Activated naive CD4-positive, alpha-beta T cell treated with Interleukin-2 at 50 U/mL for 16 hours (primary cell): ENCODE measurements around the gene ZBTB24.
"Not testable (repeated sequence)": the region's sequence is repeated elsewhere in the genome, so short reads cannot be mapped to it uniquely, and the experiment has no call there.

Source experiments
- DNase-seq: peaks from one replicate; pipeline ENCODE4 v3.0.0-alpha.2; 2020

Gene ZBTB24

DNA sequence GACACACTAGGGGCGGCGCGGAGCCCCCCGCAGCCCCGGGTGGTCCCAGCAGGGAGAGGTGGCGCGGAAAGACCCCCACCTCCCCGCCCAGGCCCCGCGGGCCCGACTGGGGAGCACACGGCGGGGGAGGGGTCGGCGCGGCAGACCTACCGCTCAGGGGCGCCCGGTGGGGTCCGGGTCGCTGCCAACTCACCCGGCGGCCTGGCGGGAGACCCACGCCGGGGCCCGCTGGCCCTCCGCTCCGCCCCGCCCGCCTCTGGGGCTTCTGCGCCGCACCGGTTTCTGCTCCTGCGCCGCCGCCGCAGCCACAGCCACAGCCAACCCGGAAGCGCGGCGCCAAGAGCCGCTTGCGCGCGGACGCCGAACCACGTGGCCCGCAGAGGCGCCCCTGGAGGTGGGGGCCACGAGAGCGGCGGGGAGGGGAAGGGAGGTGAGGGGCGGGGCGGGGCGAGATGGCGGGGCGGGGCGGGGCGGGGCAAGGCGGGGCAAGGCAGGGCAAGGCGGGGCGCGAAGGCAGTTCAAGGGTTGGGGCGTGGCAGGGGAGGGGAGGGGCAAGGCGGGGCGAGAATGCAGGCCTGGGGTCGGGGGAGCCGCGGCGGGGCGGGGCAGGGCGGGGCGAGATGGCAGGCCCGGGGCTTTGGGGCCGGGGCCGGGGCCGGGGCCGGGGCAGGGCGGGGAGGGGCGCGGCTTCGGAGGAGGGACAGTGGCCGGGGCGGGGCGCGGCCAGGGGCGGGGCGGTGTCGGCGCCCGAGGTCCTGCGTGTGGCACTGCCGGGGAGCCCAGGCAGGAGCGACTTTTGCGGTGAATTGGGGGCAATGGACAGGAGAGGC, at the start of gene ZBTB24:
Gene ZBTB24 (minus strand): TSS at position 315 of the 830 bp plus-strand sequence. CDS start 1,193 bp downstream, outside the sequence.
- DNase-seq, result peak; percentile 89

DNA sequence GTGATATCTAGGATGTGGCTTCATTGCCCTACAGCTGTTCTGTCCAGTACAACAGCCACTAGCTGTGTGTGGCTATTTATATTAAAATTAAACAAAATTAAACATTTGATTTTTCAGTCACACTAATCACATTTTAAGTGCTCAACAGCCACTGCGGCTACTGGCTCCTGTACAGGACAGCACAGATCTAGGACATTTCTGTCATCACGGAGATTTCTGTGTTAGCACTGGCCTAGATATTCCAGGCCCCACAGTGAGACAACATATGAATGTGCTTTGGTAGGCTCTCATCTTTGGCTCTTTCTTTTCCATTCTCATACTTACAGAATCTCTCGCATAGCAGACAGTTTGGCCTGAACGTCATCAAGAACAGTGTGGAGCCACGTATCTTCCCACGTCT, 48.4 kb upstream of the ZBTB24 start:
- DNase-seq, result no peak

DNA sequence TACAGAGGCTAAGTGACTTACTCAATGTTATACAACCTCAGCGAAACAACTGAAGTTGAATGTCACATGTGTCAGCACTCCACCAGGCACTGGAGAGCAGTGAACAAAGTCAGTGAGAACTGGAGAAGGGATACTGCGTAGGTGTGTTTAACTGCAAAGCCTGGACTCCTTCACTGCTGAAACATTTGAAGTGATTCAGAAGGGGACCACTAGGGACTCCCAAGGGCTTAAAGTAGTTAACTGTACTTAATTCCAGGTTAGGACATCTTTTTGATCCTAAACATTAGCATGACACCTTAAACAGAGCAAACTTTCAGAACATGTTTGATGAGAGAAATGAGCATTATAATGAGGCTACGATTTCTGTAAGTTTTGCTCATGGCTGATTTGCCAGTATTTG, 45.0 kb upstream of the ZBTB24 start:
- DNase-seq, result no peak

DNA sequence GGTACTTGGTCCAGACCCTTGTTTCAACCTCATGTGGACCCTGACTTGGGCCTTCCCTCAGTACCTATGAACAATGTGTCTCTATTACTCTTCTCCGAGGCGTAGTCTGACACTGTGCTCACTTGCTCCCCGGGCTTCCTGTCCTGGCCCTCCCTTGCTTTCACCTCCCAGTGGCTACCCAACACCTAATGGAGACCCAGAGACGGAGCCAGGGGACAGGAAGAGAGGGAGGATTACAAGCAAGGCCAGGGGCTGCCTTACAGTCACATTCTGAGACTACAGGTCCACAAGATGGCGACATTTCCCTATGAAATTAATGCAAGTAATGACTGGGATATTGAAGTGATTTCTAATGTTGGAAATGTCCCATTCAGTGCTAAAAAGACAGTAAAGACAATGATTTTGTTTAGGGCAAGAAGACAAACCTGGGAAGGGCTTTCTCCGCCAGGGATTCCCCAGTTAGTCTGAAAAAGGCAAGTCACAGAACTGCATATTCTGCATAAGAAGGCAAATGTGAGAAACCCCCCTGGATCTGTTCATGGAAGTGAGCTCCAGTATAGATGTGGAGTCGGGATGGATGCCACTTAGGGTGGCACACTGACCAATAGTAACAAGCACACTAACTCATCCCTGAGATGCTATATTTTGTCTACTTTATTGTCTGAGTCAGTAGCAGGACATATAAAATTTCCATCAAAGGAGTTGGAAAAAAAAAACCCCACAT, 44.0 kb upstream of the ZBTB24 start:
- peak; percentile 33 for DNase-seq

DNA sequence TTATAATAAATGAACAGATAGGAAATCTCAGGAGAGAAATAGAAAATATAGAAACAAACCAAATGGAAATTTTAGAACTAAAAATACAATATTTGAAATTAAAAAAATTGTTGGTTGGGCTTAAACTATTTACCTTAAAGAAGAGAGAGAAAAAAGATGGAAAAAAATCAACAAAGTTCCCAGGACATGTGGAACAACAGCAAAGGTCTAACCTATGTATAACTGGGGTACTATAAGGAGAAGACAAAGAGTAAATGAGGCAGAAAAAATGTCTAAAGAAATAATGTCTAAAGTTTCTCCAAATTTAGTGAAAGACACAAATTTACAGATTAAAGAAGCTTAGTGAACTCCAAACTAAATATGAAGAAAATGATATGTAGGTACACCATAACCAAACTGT, 41.1 kb upstream of the ZBTB24 start:
- no peak for DNase-seq

DNA sequence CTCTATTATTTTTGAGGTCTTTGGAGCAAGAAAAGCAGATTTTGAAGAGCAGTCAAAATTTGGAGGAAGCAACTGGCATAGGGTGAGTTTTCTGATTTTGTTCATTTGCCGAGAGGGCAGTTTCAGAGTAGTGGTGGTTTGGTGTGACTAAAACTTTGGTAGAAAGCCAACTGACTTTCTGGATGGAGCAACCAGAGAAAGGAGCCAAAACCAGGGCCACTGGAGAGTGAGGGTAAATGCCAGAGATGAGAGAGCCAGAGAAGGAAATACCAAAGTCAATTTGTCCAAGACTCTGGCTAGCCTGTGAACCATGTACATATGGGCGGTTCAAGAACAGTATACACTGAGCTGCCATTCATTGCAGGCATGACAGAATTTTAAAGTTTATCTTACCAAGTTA, 40.5 kb upstream of the ZBTB24 start:
- DNase-seq, result no peak

DNA sequence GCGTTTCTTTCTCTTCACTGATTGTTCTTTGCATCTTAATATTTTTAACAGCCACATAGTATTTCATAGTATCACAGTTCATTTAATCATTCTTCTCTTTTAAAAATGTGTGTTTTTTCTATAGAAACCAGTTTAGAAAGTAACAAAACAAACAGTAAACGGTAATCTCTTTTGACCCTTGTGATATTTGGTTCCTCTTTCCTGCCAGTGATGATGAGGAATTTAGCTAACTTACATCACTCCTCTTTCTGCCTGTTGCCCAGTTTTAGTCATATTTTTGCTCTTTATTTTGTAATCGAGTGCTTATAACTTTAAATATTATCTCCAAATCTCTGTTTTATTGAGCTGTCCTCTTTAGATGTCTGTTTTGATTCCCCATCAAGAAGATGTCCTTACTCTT, 38.1 kb upstream of the ZBTB24 start:
- no peak for DNase-seq

DNA sequence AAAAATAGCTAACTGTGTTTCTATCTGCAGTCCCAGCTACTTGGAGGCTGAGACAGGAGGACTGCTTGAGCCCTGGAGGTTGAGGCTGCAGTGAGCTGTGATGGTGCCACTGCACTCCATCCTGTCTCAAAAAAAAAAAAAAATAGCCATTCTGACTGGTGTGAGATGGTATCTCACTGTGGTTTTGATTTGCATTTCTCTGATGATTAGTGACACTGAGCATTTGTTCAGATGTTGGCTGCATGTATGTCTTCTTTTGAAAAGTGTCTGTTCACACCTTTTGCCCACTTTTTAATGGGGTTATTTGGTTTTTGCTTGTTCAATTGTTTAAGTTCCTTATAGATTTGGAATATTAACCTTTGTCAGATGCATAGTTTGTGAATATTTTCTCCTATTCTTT, 36.6 kb upstream of the ZBTB24 start:
- not testable (repeated sequence) for DNase-seq

DNA sequence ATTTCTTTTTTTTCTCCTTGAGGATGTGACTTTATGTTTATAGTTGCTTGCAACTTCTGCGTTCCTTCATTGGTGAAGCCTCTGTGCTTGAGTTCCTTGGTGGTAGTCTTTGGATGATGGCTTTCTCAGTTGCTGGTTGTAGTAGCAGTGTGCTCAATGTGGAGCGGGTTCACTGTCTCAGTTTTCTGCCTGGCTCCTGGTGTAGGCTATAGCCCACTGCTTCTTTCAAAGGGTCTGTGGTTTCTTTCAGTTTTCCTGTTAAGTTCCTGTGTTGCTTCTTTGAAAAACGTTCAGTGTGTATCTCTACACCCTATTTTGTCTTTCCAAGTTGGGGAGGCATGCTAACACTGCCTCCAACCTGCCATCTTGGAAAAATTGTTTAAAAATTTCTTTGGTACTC, 33.9 kb upstream of the ZBTB24 start:
- DNase-seq, result no peak

DNA sequence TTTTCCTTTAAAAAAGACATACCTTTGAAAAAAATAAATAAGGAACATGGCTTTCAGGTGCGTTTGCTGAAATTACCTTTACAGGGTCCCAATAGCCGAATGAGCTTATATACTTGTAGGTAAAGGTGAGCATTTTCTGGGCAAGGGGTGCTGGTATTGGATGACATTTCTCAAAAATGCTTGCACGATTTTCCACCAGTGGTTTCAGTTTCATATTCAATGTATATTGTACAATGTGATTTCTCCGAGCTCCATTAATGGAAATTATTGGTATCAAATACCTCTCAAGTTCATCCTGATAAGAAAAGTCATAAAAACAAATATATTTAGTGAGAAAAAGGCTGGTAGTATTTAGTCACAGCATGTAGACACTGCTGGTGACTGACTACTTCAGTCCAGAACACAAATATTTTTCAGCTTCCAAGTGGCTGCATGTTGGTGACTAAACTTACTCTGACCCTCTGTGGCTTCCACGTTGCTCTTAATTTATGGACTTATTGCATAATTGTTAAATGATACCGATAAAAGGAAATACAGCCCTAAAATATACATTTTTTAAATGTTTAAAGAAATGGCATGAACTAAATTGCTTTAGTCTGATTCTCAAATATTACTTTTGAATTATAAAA, 32.9 kb upstream of the ZBTB24 start:
- no peak for DNase-seq

DNA sequence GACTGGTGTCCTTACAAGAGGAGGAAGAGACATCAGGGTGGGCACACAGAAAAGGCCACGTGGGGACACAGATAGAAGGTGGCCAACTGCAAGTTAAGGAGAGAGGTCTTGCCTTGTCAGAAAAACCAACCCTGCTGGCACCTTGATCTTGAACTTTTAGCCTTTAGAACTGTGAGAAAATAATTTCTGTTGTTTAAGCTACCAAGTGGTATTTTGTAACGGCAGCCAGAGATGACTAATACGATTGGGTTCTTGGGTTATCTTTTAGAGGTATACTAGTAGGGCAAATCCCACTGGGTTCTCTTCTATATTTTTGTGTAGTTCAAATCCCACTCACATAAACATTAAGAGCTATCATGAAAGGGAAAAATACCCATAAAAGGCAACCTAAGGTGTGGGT, 31.9 kb upstream of the ZBTB24 start:
- DNase-seq, result no peak

DNA sequence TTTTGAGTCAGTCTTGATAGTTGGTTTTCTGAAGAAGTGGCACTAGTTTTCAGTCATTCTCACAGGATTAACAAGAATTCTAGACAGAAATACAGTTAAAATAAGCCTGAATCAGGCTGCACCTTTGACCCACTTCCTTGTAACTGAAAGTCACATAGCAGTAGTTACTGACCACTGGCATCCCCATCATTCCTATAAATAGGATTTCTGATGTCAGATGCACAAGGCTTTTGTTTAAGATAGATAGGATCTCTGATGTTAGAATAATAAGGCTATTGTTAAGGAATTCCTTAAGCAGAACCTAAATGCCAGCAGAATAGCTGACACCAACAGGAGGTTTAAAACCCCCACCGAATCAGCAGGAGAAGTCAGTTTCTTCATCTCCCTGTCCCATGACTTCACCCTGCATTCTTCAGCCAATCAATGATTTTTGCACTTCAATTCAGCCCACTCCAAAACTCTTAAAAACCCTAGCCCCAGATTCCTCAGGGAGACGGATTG, 30.6 kb upstream of the ZBTB24 start:
- no peak for DNase-seq

DNA sequence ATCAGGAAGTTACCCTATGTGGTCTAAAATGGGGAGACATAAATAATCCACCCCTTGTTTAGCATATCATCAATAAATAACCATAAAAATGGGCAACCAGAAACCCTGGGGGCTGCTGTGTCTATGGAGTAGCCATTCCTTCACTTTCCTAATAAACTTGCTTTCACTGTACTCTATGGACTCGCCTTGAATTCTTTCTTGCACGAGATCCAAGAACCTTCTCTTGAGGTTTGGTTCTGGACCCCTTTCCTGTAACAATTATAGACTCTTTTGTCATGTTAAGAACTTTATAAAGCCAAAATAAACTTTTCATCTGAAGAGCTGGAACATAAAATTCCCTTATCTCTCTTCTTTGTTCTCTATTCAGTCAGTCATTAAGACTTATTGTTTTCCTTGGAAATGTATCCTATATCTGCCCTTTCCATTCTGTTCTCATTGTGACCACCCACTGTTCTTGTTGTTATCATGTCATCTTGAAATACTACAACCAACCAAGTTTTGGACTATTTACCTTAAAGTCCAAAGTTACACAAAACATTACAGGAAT, 29.3 kb upstream of the ZBTB24 start:
- no peak for DNase-seq

DNA sequence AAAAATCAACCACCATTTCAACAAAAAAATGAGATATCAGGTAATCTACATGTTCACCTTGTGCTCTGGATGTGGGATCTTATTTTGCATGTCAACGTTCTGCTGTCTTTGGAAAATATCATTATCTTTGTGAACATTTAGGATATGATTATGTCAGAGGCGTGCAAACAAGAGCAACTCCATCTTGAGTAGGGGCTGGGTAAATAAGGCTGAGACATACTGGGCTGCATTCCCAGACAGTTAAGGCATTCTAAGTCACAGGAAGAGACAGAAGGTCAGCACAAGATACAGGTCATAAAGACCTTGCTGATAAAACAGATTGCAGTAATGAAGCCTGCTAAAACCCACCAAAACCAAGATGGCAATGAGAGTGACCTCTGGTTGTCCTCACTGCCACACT, 28.8 kb upstream of the ZBTB24 start:
- DNase-seq, result no peak

DNA sequence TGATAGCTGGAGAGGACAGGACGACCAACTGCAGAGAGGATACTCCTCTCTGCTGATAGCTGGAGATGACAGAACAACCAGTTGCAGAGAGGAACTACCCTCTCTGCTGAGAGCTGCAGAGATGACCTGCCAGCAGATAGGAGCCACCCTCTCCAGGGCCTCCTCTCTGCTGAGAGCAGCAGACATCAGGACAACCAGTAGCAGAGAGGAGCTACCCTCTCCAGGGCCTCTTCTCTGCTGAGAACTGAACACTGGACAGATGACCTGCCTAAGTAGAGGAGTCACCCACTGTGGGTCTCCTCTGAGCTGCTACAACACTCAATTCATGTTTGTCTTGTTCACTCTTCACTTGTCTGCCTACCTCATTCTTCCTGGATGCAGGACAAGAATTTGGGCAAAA, 27.3 kb upstream of the ZBTB24 start:
- DNase-seq, result no peak

DNA sequence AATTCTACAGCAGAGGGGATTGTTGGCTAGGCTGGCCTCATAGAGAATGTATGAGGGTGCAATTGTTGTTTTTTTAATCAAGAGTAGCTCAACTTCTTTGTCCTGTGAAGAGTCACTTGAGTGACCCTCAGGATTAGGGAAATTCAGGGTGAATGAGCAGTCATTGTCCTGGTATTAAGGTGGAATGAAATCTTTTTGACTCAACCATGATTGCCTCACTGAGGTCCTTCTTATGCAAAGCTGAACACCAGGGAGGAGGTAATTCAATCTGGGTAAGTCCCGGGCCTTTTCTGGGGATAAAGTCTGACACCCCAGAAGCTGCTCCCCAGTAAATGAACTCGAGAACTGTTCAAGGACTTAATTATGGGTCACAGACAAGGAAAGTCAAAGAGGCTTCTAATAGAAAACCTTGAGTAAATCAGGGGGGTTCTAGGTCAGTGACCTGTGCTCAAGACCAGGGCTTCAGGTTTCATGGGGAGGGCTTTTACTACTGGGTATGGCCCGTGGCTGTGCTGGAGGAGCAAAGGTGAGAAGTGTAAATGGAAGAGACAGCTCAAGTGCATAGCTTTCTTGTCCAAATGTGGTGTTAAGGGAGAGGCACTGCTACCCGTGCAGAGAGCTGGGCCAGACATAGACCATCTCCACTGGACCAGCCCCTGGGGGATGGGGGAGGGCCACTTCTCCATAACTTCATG, 25.3 kb upstream of the ZBTB24 start:
- no peak for DNase-seq

DNA sequence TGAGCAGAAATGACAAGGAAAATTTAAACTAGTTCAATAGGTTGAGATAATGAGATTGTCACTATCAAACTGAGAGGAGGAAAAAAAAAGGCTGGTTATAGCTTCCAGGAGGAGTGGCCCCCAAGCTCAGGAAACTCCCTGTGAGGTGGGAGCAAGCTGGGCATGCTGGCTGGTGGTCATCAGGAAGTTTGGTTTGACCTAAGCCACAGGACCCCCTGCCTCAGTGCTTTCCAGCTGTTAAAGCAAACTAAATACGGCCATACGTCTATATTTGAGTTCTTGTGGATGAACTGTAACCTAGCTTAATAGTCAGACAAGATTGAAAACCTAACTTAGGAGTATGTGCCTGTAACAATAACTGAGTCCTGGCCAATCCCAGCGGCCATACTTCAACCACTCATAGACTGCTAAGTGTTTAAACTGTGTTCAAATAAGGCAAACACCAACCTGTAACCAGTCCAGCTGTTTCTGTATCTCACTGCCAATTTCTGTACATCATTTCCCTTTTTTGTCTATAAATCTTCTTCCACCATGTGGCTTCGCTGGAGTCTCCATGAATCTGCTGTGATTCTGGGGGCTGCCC, 24.6 kb upstream of the ZBTB24 start:
- DNase-seq, result no peak

DNA sequence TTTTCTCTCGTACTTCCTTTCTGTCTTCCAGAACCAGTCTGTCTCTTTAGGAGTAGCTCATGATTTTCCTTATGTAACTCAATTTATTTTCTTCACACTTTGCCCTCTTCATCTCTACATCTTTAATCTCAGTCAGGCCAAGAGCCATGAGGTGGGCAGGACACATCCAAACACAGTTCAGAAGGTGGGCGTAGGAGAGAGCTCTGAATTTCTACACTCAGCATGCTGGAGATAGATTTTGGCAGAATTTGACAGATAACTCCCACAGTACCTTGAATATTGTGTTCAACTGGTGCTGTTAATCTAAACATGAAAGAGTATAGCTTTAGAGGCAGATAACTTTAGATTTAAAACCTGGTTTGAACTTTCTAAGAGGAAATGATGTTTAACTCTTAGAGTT, 23.8 kb upstream of the ZBTB24 start:
- DNase-seq, result no peak

DNA sequence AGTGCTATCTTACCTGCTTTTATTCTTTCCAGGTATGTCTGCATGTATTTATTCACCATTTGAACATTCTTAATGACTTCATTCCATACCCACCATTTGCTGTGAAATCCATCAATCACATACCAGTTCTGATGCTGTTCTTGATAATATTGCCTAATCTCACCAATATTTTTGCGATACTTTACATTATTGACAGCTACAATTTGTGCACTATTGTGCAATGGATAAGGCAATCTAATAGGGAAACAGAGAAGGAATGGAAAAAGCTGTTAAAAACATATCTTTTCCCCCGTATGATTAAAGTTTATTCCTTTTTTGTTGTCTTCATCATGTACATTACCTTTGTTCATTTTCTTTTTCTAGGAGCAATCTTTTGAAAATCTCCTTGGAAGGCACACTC, 23.3 kb upstream of the ZBTB24 start:
- no peak for DNase-seq

DNA sequence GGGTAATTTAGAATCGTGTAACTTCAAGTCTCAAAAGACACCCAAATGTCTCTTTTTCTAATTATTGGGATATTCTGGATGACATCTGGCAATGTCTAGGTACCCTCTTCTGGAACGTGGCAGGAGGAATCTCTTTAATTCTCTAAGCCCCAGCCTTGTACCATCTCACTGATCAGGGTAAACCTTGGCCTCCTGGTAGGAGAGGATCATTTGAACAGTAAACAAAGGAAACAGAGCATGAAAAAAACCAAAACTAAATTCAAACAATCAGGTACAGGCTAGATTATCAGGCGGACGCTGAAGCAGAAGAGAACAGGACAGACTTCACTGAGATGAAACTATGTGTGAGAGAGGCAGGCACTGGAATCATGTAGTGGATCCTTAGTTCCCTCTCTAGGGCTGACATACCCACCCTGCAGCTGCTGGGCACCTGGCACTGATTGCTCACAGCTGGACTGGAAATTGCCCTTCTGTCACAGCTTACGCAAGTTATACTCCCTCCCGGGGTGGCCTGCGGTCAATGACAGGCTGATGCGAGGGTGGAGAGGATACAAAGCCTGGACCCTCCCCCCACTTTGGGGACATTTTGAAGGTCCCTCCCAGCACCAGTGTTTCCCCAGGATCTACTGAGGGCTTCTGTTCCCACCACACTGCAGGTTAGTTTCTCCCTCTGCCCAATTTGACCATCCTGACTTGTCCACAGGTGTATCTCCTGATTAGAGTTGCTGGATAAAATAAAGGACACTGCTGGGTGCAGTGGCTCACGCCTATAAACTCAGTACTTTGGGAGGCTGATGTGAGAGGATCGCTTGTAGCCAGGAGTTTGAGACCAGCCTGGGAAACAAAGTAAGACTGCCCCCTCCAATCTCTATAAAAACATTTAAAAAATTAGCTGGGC, 20.6 kb upstream of the ZBTB24 start:
- DNase-seq, result no peak

DNA sequence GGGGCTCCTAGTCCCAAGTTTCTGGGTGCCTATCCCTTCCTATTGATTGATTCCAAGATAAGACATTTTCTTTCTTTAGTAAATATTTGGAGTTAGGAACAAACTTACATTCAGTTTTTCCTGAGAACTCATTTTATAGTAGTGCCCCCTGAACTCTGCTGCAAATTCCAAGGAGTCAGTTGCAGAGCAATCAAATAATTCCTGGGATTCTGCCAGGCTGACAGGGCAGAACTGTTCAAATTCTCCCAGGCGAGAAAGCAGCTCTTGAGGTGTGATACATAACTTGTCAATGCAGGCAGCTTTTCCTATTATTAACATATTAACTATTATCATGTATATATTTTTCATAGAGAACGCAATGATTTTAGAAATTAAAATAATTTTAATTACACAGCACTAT, 15.9 kb upstream of the ZBTB24 start:
- DNase-seq, result no peak
